OCI-LY7 (cell line): ENCODE results near the gene CKS2. TPM values are rescaled to one million over a fixed set of nuclear protein-coding genes. Genes with fewer than 3 reads are reported as not detected.
A peak's percentile ranks its signal among the peaks of the same experiment; 100 is the strongest.

Experiments used
- BruUV-seq: library from RNA; stranded (reverse); fragments of 400-500 nt; replicated peaks from 2 replicates; lab custom pipeline; 2021; lab: Mats Ljungman, UMichigan
- CTCF ChIA-PET: fragments of 300-600 bp; sonication (Branson Sonifier 250); formaldehyde crosslinking; loops from one replicate; lab custom pipeline; 2022; ENCODE audit warnings: antibody characterized with exemption; ENCODE audit not compliant: unreplicated experiment; lab: Charles Lee
- POLR2A ChIA-PET: fragments of 300-600 bp; sonication (Branson Sonifier 250); formaldehyde crosslinking; loops from one replicate; lab custom pipeline; 2022; ENCODE audit warnings: antibody characterized with exemption; lab: Charles Lee
- DNase-seq: peaks from one replicate; pipeline ENCODE4 v3.0.0-alpha.2; 2015; ENCODE audit warnings: low spot score
- H2AFZ ChIP-seq: fragments of 200-600 bp; sonication (generic), shearing (Covaris generic); 2 replicates; pipeline ENCODE4 v1.6.1; 2014; ENCODE audit warnings: mild to moderate bottlenecking, antibody characterized with exemption, low read length, moderate library complexity
- H3K27ac ChIP-seq: fragments of 200-600 bp; sonication (generic); 2 replicates; pipeline ENCODE4 v1.5.1; 2014; ENCODE audit warnings: mixed run types, low read depth, mild to moderate bottlenecking, moderate library complexity, low read length, inconsistent platforms; ENCODE audit not compliant: poor library complexity, severe bottlenecking
- H3K36me3 ChIP-seq: fragments of 200-600 bp; sonication (generic); 2 replicates; pipeline ENCODE4 v1.6.1; 2014; ENCODE audit warnings: mild to moderate bottlenecking, antibody characterized with exemption, low read length, moderate library complexity, mixed read lengths; ENCODE audit not compliant: insufficient read depth
- H3K4me1 ChIP-seq: fragments of 200-600 bp; sonication (generic); 2 replicates; pipeline ENCODE4 v1.5.1; 2014; ENCODE audit warnings: mild to moderate bottlenecking, low read length; ENCODE audit not compliant: insufficient read depth, poor library complexity, severe bottlenecking
- H3K4me2 ChIP-seq: fragments of 200-600 bp; sonication (generic); 2 replicates; pipeline ENCODE4 v1.6.1; 2014; ENCODE audit warnings: mild to moderate bottlenecking, low read length
- H3K4me3 ChIP-seq: fragments of 200-600 bp; sonication (generic); 2 replicates; pipeline ENCODE4 v1.5.1; 2014; ENCODE audit warnings: mild to moderate bottlenecking, low read depth, low read length; ENCODE audit not compliant: poor library complexity, severe bottlenecking
- H3K79me2 ChIP-seq: fragments of 200-600 bp; sonication (generic); 2 replicates; pipeline ENCODE4 v1.6.1; 2016; ENCODE audit warnings: low read depth, mild to moderate bottlenecking, low read length, moderate library complexity, mixed read lengths; ENCODE audit not compliant: insufficient read depth
- H3K9me2 ChIP-seq: fragments of 200-600 bp; sonication (generic); 2 replicates; pipeline ENCODE4 v1.6.1; 2016; ENCODE audit warnings: mild to moderate bottlenecking, low read length, mixed read lengths; ENCODE audit not compliant: insufficient read depth
- H3K9me3 ChIP-seq: fragments of 200-600 bp; sonication (generic); 2 replicates; pipeline ENCODE4 v1.6.1; 2014; ENCODE audit warnings: mild to moderate bottlenecking, mixed run types, low read length, mixed read lengths
- H4K20me1 ChIP-seq: fragments of 200-600 bp; sonication (generic); 2 replicates; pipeline ENCODE4 v1.6.1; 2014; ENCODE audit warnings: mild to moderate bottlenecking, antibody characterized with exemption, low read length, moderate library complexity, mixed read lengths; ENCODE audit not compliant: insufficient read depth
- EZH2phosphoT487 ChIP-seq: fragments of 200-600 bp; sonication (generic); IDR thresholded peaks from 2 replicates; pipeline ENCODE4 v1.6.1; 2018; ENCODE audit warnings: low read depth, borderline replicate concordance, mild to moderate bottlenecking, mixed run types, antibody characterized with exemption, low read length, moderate library complexity, mixed read lengths
- intact Hi-C: fragments of 100-400 bp; cut with micrococcal nuclease; formaldehyde crosslinking; loops from one replicate; pipeline ENCODE4 v1.10.0; 2022; ENCODE audit not compliant: unreplicated experiment
- total RNA-seq, 2 experiments: library from RNA; depleted of rRNA in 1 of 2; stranded (reverse); fragments of >200 nt in 1 of 2; shearing (Covaris generic) in 1 of 2; gene quantifications; 2 replicates each; pipeline ENCODE4 v1.2.3, GENCODE V29; 2014 to 2022
- TF ChIP-seq, protein P1 (sequence below): fragments of 200-600 bp; sonication (generic); conservative IDR thresholded peaks from 2 replicates; pipeline ENCODE4 v1.5.1; 2014; ENCODE audit warnings: mild to moderate bottlenecking, antibody characterized with exemption, low read length, moderate library complexity, mixed read lengths

Gene CKS2
- total RNA-seq, 2 experiments from 2014 or later, result 285 to 299 TPM

GRCh38 chr9:89312222-89312571 is 1.2 kb downstream of the CKS2 start:
- BruUV-seq, result no TSS peak
- Histone ChIP-seq H3K27ac (peak overlapping the region; percentile 88), H4K20me1 (peaks cover 46% of the 10 kb centered on the region), H3K4me1 (peaks cover 49% of the 10 kb centered on the region), H3K4me3 (peak overlapping the region; percentile 100), H3K4me2 (peak overlapping the region; percentile 88), H2AFZ (no peak overlapping the region), H3K9me3 (no peaks in the 10 kb centered on the region), H3K9me2 (no peaks in the 10 kb centered on the region), H3K36me3 (peaks cover 69% of the 10 kb centered on the region), H3K79me2 (peaks cover 76% of the 10 kb centered on the region)
- TF ChIP-seq, protein P1, sequence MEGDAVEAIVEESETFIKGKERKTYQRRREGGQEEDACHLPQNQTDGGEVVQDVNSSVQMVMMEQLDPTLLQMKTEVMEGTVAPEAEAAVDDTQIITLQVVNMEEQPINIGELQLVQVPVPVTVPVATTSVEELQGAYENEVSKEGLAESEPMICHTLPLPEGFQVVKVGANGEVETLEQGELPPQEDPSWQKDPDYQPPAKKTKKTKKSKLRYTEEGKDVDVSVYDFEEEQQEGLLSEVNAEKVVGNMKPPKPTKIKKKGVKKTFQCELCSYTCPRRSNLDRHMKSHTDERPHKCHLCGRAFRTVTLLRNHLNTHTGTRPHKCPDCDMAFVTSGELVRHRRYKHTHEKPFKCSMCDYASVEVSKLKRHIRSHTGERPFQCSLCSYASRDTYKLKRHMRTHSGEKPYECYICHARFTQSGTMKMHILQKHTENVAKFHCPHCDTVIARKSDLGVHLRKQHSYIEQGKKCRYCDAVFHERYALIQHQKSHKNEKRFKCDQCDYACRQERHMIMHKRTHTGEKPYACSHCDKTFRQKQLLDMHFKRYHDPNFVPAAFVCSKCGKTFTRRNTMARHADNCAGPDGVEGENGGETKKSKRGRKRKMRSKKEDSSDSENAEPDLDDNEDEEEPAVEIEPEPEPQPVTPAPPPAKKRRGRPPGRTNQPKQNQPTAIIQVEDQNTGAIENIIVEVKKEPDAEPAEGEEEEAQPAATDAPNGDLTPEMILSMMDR, result no peak
- no peak for TF ChIP-seq EZH2phosphoT487
- CTCF ChIA-PET, result no interaction called here
- POLR2A ChIA-PET, result no interaction called here
- DNase-seq, result peak; percentile 48
- intact Hi-C loops, result loop anchor here (5.0 to 10.0 kb wide), 2 partner anchors 925 to 1493 kb away; partner anchors contain the start of genes SPIN1 and SYK

DNA sequence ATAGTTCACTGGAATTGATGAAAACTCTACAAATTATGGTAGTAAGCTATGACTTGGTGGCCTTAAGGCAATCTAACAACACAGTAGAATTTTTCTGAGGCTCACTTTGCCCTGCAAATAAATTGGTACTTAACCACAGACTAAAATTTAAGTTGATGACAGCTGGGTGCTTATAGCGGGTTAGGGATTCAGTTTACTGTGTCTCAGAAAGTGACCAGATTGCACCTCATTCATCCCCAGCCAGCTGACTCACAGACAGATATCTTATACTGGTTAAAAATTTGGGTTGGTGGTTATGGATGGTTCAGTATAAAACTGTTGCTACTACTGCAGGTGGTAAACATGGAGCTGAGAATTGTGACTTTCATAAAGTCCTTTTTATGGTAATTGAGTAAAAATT is 2.8 kb downstream of the CKS2 start:
- ChIA-PET POLR2A (interaction anchor here (1.5 kb wide), 1 partner anchor 9 kb away, joined by 5 read pairs; no protein-coding TSS in a partner anchor), CTCF (no interaction called here)
- Histone ChIP-seq H3K4me3 (peak overlapping the region; percentile 100), H3K9me2 (no peaks in the 10 kb centered on the region), H3K9me3 (no peaks in the 10 kb centered on the region), H3K36me3 (peaks cover 69% of the 10 kb centered on the region), H4K20me1 (peaks cover 46% of the 10 kb centered on the region), H3K27ac (peak overlapping the region; percentile 88), H3K79me2 (peaks cover 78% of the 10 kb centered on the region), H2AFZ (no peak overlapping the region), H3K4me1 (peaks cover 58% of the 10 kb centered on the region), H3K4me2 (peak overlapping the region; percentile 88)
- no TSS peak for BruUV-seq
- no peak for DNase-seq
- intact Hi-C loops, result loop anchor here (5.0 to 10.0 kb wide), 2 partner anchors 927 to 1491 kb away; partner anchors contain the start of genes SPIN1 and SYK
- TF ChIP-seq EZH2phosphoT487, result no peak
- TF ChIP-seq, protein P1, result no peak

- Histone ChIP-seq H4K20me1 (peaks cover 46% of the 10 kb centered on the region), H3K4me3 (peak overlapping the region; percentile 100), H3K79me2 (peaks cover 79% of the 10 kb centered on the region), H3K4me1 (peaks cover 53% of the 10 kb centered on the region), H2AFZ (no peak overlapping the region), H3K4me2 (peak overlapping the region; percentile 88), H3K36me3 (peaks cover 74% of the 10 kb centered on the region), H3K27ac (peak overlapping the region; percentile 88), H3K9me3 (no peaks in the 10 kb centered on the region), H3K9me2 (no peaks in the 10 kb centered on the region)
- no TSS peak for BruUV-seq
- intact Hi-C loops, result loop anchor here (5.0 to 10.0 kb wide), 3 partner anchors 182 to 1490 kb away; partner anchors contain the start of genes SEMA4D, SPIN1 and SYK
- no peak for TF ChIP-seq EZH2phosphoT487
- TF ChIP-seq, protein P1, result no peak
- no peak for DNase-seq
- ChIA-PET CTCF (no interaction called here), POLR2A (interaction anchor here (0.5 to 1.5 kb wide), 3 partner anchors 10 to 208 kb away, joined by 3 to 11 read pairs (median 5); no protein-coding TSS in a partner anchor)
Observed at GRCh38 chr9:89314955-89315354, 4.0 kb downstream of the CKS2 start.
